K562 (cell line): ENCODE data around the gene ICAM3. TPM values are rescaled to one million over a fixed set of nuclear protein-coding genes. Genes with fewer than 3 reads are reported as not detected.
"Not testable (repeated sequence)": the region's sequence is repeated elsewhere in the genome, so short reads cannot be mapped to it uniquely, and the experiment has no call there.

Experiments used
- ATAC-seq: fragments of 200-7000 bp; cut with Tn5 transposase; 3 replicates; pipeline ENCODE4 v1.9.1; 2020; ENCODE audit warnings: moderate library complexity
- BruUV-seq: library from RNA; stranded (reverse); fragments of 400-500 nt; replicated peaks from 2 replicates; lab custom pipeline; 2021; lab: Mats Ljungman, UMichigan
- CTCF ChIA-PET: fragments of 300-600 bp; formaldehyde crosslinking; extraction: SDS; loops from one replicate; lab custom pipeline; 2021; ENCODE audit warnings: low intra/inter-chr PET ratio; lab: Yijun Ruan, JAX
- POLR2A ChIA-PET: fragments of 300-600, 350-650 bp; sonication (Branson Sonifier 250); formaldehyde crosslinking; extraction: SDS; loops from one replicate; lab custom pipeline; 2021; ENCODE audit warnings: antibody characterized with exemption, inconsistent platforms; lab: Yijun Ruan, JAX
- DNase-seq, 4 experiments: peaks; one replicate each; pipeline versions ENCODE4 v3.0.0 to v3.0.0-alpha.2; 2011 to 2018; ENCODE audit warnings: low spot score in 3 of 4, mixed read lengths in 3 of 4; ENCODE audit errors: extremely low read depth in 1 of 4
- FAIRE-seq: peaks from 2 replicates; lab custom pipeline; 2011; peaks lifted over from hg19 to GRCh38; lab: Jason Lieb, UNC
- H2AFZ ChIP-seq: 2 replicates; pipeline ENCODE4 v1.6.0; 2011; ENCODE audit warnings: low read depth, low read length, control low read depth, inconsistent platforms
- H3K27ac ChIP-seq: fragments of 200-600 bp; 3 replicates; pipeline ENCODE4 v1.8.0; 2011; ENCODE audit warnings: low read depth, mild to moderate bottlenecking, control low read depth, inconsistent platforms, low read length, moderate library complexity, mixed read lengths; ENCODE audit errors: extremely low read depth
- H3K27me3 ChIP-seq, 2 experiments: fragments of 300-600 bp in 1 of 2; 2 replicates in 1 of 2; 3 replicates in 1 of 2; pipeline versions ENCODE4 v1.6.0 to v1.8.0; 2011; ENCODE audit warnings: inconsistent platforms in 2 of 2, low read length in 2 of 2, mild to moderate bottlenecking in 1 of 2, mixed read lengths in 1 of 2, moderate library complexity in 1 of 2; ENCODE audit not compliant: control insufficient read depth in 2 of 2, insufficient read depth in 2 of 2
- H3K36me3 ChIP-seq: fragments of 300-600 bp; 3 replicates; pipeline ENCODE4 v1.8.0; 2011; ENCODE audit warnings: mild to moderate bottlenecking, low read length, inconsistent platforms; ENCODE audit not compliant: control insufficient read depth, insufficient read depth
- H3K4me1 ChIP-seq, 2 experiments: fragments of 200-600 bp in 1 of 2; replicated peaks in 1 of 2; 2 replicates in 1 of 2; 3 replicates in 1 of 2; pipeline versions ENCODE4 v1.5.1 to v1.8.0; 2011; ENCODE audit warnings: inconsistent platforms in 2 of 2, low read length in 2 of 2, mild to moderate bottlenecking in 1 of 2, mixed read lengths in 1 of 2, moderate library complexity in 1 of 2; ENCODE audit not compliant: control insufficient read depth in 2 of 2, insufficient read depth in 2 of 2
- H3K4me2 ChIP-seq: 2 replicates; pipeline ENCODE4 v1.6.1; 2011; ENCODE audit warnings: low read length, control low read depth, inconsistent platforms, mixed read lengths; ENCODE audit not compliant: insufficient read depth
- H3K4me3 ChIP-seq: fragments of 200-600 bp; sonication (generic), shearing (Covaris generic); 2 replicates; pipeline ENCODE4 v1.5.1; 2016; ENCODE audit warnings: control low read depth, inconsistent platforms
- H3K79me2 ChIP-seq: fragments of 200-600 bp; 3 replicates; pipeline ENCODE4 v1.8.0; 2011; ENCODE audit warnings: low read length, inconsistent platforms; ENCODE audit not compliant: control insufficient read depth, insufficient read depth
- H3K9ac ChIP-seq, 2 experiments: 2 replicates each; pipeline versions ENCODE4 v1.6.0 to v1.6.1; 2011; ENCODE audit warnings: low read depth in 2 of 2, low read length in 2 of 2, control low read depth in 1 of 2, inconsistent platforms in 1 of 2, mild to moderate bottlenecking in 1 of 2, mixed read lengths in 1 of 2; ENCODE audit not compliant: insufficient read depth in 1 of 2
- H3K9me1 ChIP-seq: one replicate; pipeline ENCODE4 v1.6.0; 2011; ENCODE audit warnings: inconsistent platforms, mild to moderate bottlenecking, low read length, moderate library complexity; ENCODE audit not compliant: control insufficient read depth, insufficient read depth
- H3K9me3 ChIP-seq: replicated peaks from 2 replicates; pipeline ENCODE4 v1.5.1; 2011; ENCODE audit warnings: low read depth, low read length, inconsistent platforms; ENCODE audit not compliant: control insufficient read depth, insufficient read depth
- H4K20me1 ChIP-seq: replicated peaks from 2 replicates; pipeline ENCODE4 v1.6.1; 2011; ENCODE audit warnings: low read length, inconsistent platforms, mixed read lengths; ENCODE audit not compliant: control insufficient read depth, insufficient read depth
- KDM1A ChIP-seq, 2 experiments: fragments of 450-650 bp; IDR thresholded peaks; 2 replicates each; pipeline ENCODE4 v1.6.1; 2016; ENCODE audit warnings: mild to moderate bottlenecking in 2 of 2
- MLLT1 ChIP-seq, 2 experiments: fragments of 450-650 bp; IDR thresholded peaks; 2 replicates each; pipeline ENCODE4 v1.6.1; 2016
- PHF21A ChIP-seq: fragments of 450-650 bp; IDR thresholded peaks from 2 replicates; pipeline ENCODE4 v1.6.1; 2017; ENCODE audit warnings: low read depth, borderline replicate concordance
- ZBTB17 ChIP-seq: fragments of 450-650 bp; formaldehyde crosslinking; IDR thresholded peaks from 2 replicates; pipeline ENCODE4 v1.4.0; 2020; ENCODE audit warnings: mild to moderate bottlenecking
- ZMIZ1 ChIP-seq, 2 experiments: fragments of 150-350 bp in 1 of 2; IDR thresholded peaks; 2 replicates each; pipeline ENCODE4 v1.6.1; 2012 to 2016; ENCODE audit warnings: low read depth in 2 of 2, low read length in 2 of 2, mild to moderate bottlenecking in 1 of 2, moderate library complexity in 1 of 2
- ZNF23 ChIP-seq: fragments of 250-450 bp; sonication (Bioruptor Pico); IDR thresholded peaks from 2 replicates; pipeline ENCODE4 v1.4.0; 2020; ENCODE audit warnings: mild to moderate bottlenecking
- WGBS: fragments of 100-300 bp; shearing (Covaris generic); methylation state at CpG from one replicate; pipeline ENCODE4 v1.1.6; 2016; ENCODE audit warnings: low coverage, mixed read lengths; ENCODE audit not compliant: insufficient coverage; ENCODE audit errors: missing lambda C conversion rate; 5-methylcytosine and 5-hydroxymethylcytosine counted together
- in situ Hi-C: fragments of 300-500 bp; cut with MboI; formaldehyde crosslinking; loops from 4 replicates; pipeline ENCODE4 v1.15.0; 2018; ENCODE audit warnings: inconsistent platforms, mixed read lengths
- intact Hi-C: fragments of 100-400 bp; cut with micrococcal nuclease; formaldehyde crosslinking; loops from 2 replicates; pipeline ENCODE4 v1.14.2; 2022
- polyA plus RNA-seq, 8 experiments: library from polyadenylated mRNA; depleted of rRNA in 4 of 8; stranded (reverse) in 5 of 8; unstranded in 3 of 8; fragments of >200 nt; fragmentation: Nextera tagmentation in 2 of 8; fragmentation: Illumina TruSeq in 1 of 8; extraction: Ambion mirVana in 2 of 8; extraction: Trizol in 1 of 8; gene quantifications; 2 replicates each; pipeline versions ENCODE4 v1.2.1 to v1.2.3, GENCODE V29; 2011 to 2014; ENCODE audit warnings: inconsistent platforms in 1 of 8, missing spikeins in 1 of 8
- total RNA-seq, 7 experiments: library from RNA; depleted of rRNA in 6 of 7; stranded (reverse); fragments of >200 nt in 6 of 7; fragmentation: Illumina TruSeq in 2 of 7; extraction: Trizol in 2 of 7; gene quantifications; 2 replicates each; pipeline versions ENCODE4 v1.2.1 to v1.2.3, GENCODE V29; 2011 to 2021; ENCODE audit warnings: low replicate concordance in 1 of 7

Gene ICAM3
- total and polyA plus RNA-seq, 9 of the 15 experiments (the other 6 are each of a cell fraction or from before 2014, with no cell fraction given) = 6.5 to 39.5 (median 24.2) TPM

- FAIRE-seq, BruUV-seq: not testable (repeated sequence)
These were observed 27.6 kb upstream of the ICAM3 start for GRCh38 chr19:10366950-10367512.

More at GRCh38 chr19:10366950-10367512, 27.6 kb upstream of the ICAM3 start:
- H3K4me3 ChIP-seq, H4K20me1 ChIP-seq, H3K9me1 ChIP-seq, H2AFZ ChIP-seq, H3K79me2 ChIP-seq, H3K9me3 ChIP-seq, H3K9ac ChIP-seq, in situ Hi-C loops, intact Hi-C loops, H3K4me2 ChIP-seq, H3K4me1 ChIP-seq, ATAC-seq, H3K27ac ChIP-seq, H3K27me3 ChIP-seq: not testable (repeated sequence)
- POLR2A ChIA-PET = interaction anchor here (1.8 kb wide), 1 partner anchor 13 kb away, joined by 9 read pairs; the partner anchor contains the start of gene TYK2
- peaks cover 82% of the 10 kb centered on the region for H3K36me3 ChIP-seq
- CTCF ChIA-PET = interaction anchor here (0.7 kb wide), 1 partner anchor 746 kb away, joined by 3 read pairs; no protein-coding TSS in a partner anchor
- TF ChIP-seq PHF21A (0 out of 2 replicates have a peak, but pooled peaks have one; percentile 61), ZBTB17 (CRISPR knock-in tag) (peak; percentile 94), MLLT1 (IDR thresholded peaks at IDR 0.05) (peak in 1 of 2 experiments; percentile 93; a peak in 2 of 4 replicates), KDM1A (IDR thresholded peaks at IDR 0.05) (peak; percentile 50 to 69; a peak in 3 of 4 replicates), ZMIZ1 (IDR thresholded peaks at IDR 0.05; ENCODE audit: low read depth in 2 of 2, low read length in 2 of 2) (peak in 1 of 2 experiments; percentile 19; a peak in 1 of 4 replicates), ZNF23 (CRISPR knock-in tag) (peak; percentile 79; the same call in 1 of the 2 replicates)
- DNase-seq = peak in 1 of 4 experiments; percentile 14
- WGBS = 100% methylated on average over 4 of the region's 4 CpGs
